ENCODE data around the gene INTS6.

INTS6 gene

GRCh38 chr13:51397262-51397941 is 55.4 kb downstream of the INTS6 start:
- peak; percentile 30 for FAIRE-seq

- FAIRE-seq = no peak
Measured at GRCh38 chr13:51396352-51396751, 56.5 kb downstream of the INTS6 start.

GRCh38 chr13:51394724-51395123 is 58.1 kb downstream of the INTS6 start:
- peak; percentile 68 for FAIRE-seq

GRCh38 chr13:51385114-51385513 is 67.7 kb downstream of the INTS6 start:
- no peak for FAIRE-seq

GRCh38 chr13:51380269-51380668 is 72.6 kb downstream of the INTS6 start:
- peak; percentile 98 for FAIRE-seq

GRCh38 chr13:51373451-51373850 is 79.4 kb downstream of the INTS6 start:
- FAIRE-seq = peak; percentile 75

GRCh38 chr13:51371768-51372399 is 81.0 kb downstream of the INTS6 start:
- no peak for FAIRE-seq

GRCh38 chr13:51370811-51371210 is 82.0 kb downstream of the INTS6 start:
- no peak for FAIRE-seq

GRCh38 chr13:51370116-51370515 is 82.7 kb downstream of the INTS6 start:
- FAIRE-seq = no peak

GRCh38 chr13:51364404-51365008 is 88.3 kb downstream of the INTS6 start:
- FAIRE-seq = no peak

GRCh38 chr13:51363625-51364024 is 89.2 kb downstream of the INTS6 start:
- no peak for FAIRE-seq

- FAIRE-seq = no peak
Measured at GRCh38 chr13:51361106-51361505, 91.7 kb downstream of the INTS6 start.

GRCh38 chr13:51360489-51360888 is 92.3 kb downstream of the INTS6 start:
- peak; percentile 90 for FAIRE-seq

GRCh38 chr13:51359352-51359751 is 93.5 kb downstream of the INTS6 start:
- FAIRE-seq = no peak

- FAIRE-seq = peak; percentile 43
Measured at GRCh38 chr13:51357928-51358595, 94.8 kb downstream of the INTS6 start.

- no peak for FAIRE-seq
Measured at GRCh38 chr13:51355217-51355616, 97.6 kb downstream of the INTS6 start.

GRCh38 chr13:51349016-51349415 is 103.8 kb downstream of the INTS6 start:
- FAIRE-seq = no peak

- FAIRE-seq = no peak
Measured at GRCh38 chr13:51348069-51348967, 104.5 kb downstream of the INTS6 start.

GRCh38 chr13:51347099-51347498 is 105.7 kb downstream of the INTS6 start:
- FAIRE-seq = no peak

GRCh38 chr13:51346397-51346796 is 106.4 kb downstream of the INTS6 start:
- no peak for FAIRE-seq

GRCh38 chr13:51343475-51343874 is 109.4 kb downstream of the INTS6 start:
- no peak for FAIRE-seq

- no peak for FAIRE-seq
Measured at GRCh38 chr13:51342706-51343105, 110.1 kb downstream of the INTS6 start.

GRCh38 chr13:51341791-51342190 is 111.0 kb downstream of the INTS6 start:
- FAIRE-seq = no peak

All from islet of Langerhans (tissue), 1 donor.